Kidney (tissue), 14 donors: Measurements from ENCODE around the gene CPSF4. TPM values are rescaled to one million over a fixed set of nuclear protein-coding genes. Genes with fewer than 3 reads are reported as not detected.
"Not testable (repeated sequence)": the region's sequence is repeated elsewhere in the genome, so short reads cannot be mapped to it uniquely, and the experiment has no call there.

Source experiments
- DNase-seq, 5 donors: peaks; one replicate each; pipeline ENCODE4 v3.0.0-alpha.2; 2013 to 2020
- FAIRE-seq: peaks from 2 replicates; lab custom pipeline; 2012; peaks lifted over from hg19 to GRCh38; lab: Jason Lieb, UNC
- H3K27ac ChIP-seq, 2 donors: one replicate each; pipeline ENCODE4 v1.7.0; 2013; ENCODE audit warnings: low read depth in 2 of 2, low read length in 2 of 2, inconsistent platforms in 1 of 2
- H3K27me3 ChIP-seq: one replicate; pipeline ENCODE4 v1.7.1; 2013; ENCODE audit warnings: low read length, inconsistent platforms; ENCODE audit not compliant: control insufficient read depth, insufficient read depth
- H3K36me3 ChIP-seq, 3 donors: one replicate each; pipeline versions ENCODE4 v1.7.0 to v1.7.1; 2013; ENCODE audit warnings: low read length in 3 of 3, control low read depth in 1 of 3, inconsistent platforms in 1 of 3; ENCODE audit not compliant: insufficient read depth in 3 of 3, control insufficient read depth in 2 of 3
- H3K4me1 ChIP-seq, 3 donors: one replicate each; pipeline versions ENCODE4 v1.7.0 to v1.7.1; 2013; ENCODE audit warnings: low read length in 3 of 3, inconsistent platforms in 1 of 3, low read depth in 1 of 3; ENCODE audit not compliant: control insufficient read depth in 2 of 3, insufficient read depth in 2 of 3
- H3K4me3 ChIP-seq, 3 donors: one replicate each; pipeline versions ENCODE4 v1.7.0 to v1.8.1; 2013; ENCODE audit warnings: low read length in 3 of 3, control low read depth in 1 of 3, inconsistent platforms in 1 of 3
- H3K9ac ChIP-seq, 3 donors: one replicate each; pipeline versions ENCODE4 v1.7.0 to v1.7.1; 2013; ENCODE audit warnings: low read length in 3 of 3, control low read depth in 1 of 3, inconsistent platforms in 1 of 3
- H3K9me3 ChIP-seq, 3 donors: one replicate each; pipeline versions ENCODE4 v1.7.0 to v1.7.1; 2013; ENCODE audit warnings: low read length in 3 of 3, control low read depth in 1 of 3, inconsistent platforms in 1 of 3; ENCODE audit not compliant: control insufficient read depth in 2 of 3, insufficient read depth in 1 of 3
- intact Hi-C: fragments of 100-400 bp; cut with DNase I; formaldehyde crosslinking; loops from one replicate; pipeline ENCODE4 v1.11.1; 2022
- polyA plus RNA-seq: library from polyadenylated mRNA; stranded (reverse); fragments of 350-450 nt; fragmentation: Illumina TruSeq; extraction: RNeasy Lipid Tissue Mini Kit (QIAGEN cat#74804); gene quantifications from one replicate; pipeline ENCODE4 v1.2.3, GENCODE V29; 2014; ENCODE audit warnings: low read depth, low replicate concordance; ENCODE audit not compliant: insufficient read depth
- total RNA-seq: library from RNA; stranded (reverse); fragmentation: NEBNext Ultra II Directional; extraction: Animal tissue kit (Norgen Biotek cat#: 25700); gene quantifications from one replicate; pipeline ENCODE4 v1.2.1, GENCODE V29; 2021
- TF ChIP-seq, protein P1 (sequence below): IDR thresholded peaks from 3 replicates; pipeline ENCODE4 v1.5.1; 2012; ENCODE audit warnings: mild to moderate bottlenecking, moderate library complexity, borderline replicate concordance; ENCODE audit not compliant: insufficient read depth; ENCODE audit errors: extremely low read depth
- donor health status: control.
- donor health status: control.
- donor health status: control.
- donor health status: control.
- donor health status: control.
- donor health status: DM: yes; HTN: yes; CAD: no.
- donor health status: Normal renal cell carcinoma (clear cell type).

CPSF4 gene
- total and polyA plus RNA-seq, 2 donors from 2014 or later, result 24.2 to 28.9 TPM

DNA sequence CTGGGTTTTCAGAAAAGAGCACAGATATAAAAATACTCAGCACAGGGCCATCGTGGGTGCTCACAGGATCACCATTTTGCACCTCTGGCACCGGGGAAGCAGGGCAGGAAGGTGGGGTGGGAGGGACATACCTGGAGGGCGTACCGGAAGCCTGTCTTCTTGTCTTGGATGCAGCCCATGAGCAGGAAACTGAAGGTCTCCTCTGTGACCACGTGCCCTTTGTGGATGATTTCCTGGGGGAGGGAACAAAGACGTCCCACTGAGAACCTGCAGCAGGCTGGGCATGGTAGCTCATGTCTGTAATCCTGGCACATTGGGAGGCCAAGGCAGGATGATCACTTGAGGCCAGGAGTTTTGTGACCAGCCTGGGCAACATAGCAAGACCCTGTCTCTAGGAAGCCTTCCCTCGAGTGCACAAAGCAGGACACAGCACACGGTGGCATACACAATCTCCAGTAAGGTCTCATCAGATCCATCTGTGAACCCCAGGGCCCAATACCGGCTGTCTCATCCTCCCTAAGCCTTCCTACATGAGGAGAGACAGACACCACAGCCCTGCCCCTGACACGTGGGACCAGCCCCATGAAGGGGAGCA, 9.7 kb upstream of the CPSF4 start:
- Histone ChIP-seq H3K27ac (no peak overlapping the region), H3K4me3 (no peak overlapping the region), H3K9ac (no peak overlapping the region), H3K9me3 (no peaks in the 10 kb centered on the region), H3K4me1 (no peaks in the 10 kb centered on the region), H3K36me3 (peaks cover 0 to 13% (median 10%) of the 10 kb centered on the region in 3 donors), H3K27me3 (no peaks in the 10 kb centered on the region)
- TF ChIP-seq, protein P1, sequence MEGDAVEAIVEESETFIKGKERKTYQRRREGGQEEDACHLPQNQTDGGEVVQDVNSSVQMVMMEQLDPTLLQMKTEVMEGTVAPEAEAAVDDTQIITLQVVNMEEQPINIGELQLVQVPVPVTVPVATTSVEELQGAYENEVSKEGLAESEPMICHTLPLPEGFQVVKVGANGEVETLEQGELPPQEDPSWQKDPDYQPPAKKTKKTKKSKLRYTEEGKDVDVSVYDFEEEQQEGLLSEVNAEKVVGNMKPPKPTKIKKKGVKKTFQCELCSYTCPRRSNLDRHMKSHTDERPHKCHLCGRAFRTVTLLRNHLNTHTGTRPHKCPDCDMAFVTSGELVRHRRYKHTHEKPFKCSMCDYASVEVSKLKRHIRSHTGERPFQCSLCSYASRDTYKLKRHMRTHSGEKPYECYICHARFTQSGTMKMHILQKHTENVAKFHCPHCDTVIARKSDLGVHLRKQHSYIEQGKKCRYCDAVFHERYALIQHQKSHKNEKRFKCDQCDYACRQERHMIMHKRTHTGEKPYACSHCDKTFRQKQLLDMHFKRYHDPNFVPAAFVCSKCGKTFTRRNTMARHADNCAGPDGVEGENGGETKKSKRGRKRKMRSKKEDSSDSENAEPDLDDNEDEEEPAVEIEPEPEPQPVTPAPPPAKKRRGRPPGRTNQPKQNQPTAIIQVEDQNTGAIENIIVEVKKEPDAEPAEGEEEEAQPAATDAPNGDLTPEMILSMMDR, result no peak
- no peak for DNase-seq
- intact Hi-C loops, result no loop called here
- no peak for FAIRE-seq

DNA sequence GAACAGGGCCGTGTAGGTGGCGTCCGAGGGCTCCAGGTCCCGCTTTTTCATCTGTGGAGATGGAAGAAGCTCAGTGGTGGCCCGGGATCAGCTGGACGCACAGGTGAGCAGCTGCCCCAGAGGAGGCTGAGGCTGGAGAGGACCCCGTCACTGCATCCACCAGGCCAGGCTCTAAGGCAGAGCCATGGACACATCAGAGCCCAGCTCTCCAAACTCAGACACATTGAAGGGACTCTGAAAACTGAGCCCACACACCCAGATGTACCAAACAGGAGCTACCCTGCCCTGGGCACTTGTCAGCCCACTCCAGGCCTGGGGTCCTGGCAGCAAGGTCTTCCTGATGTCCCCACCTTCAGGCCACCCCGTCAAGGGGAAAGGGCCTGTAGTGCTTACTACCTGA, 9.0 kb upstream of the CPSF4 start:
- Histone ChIP-seq H3K36me3 (peaks cover 0 to 15% (median 12%) of the 10 kb centered on the region in 3 donors), H3K4me1 (no peaks in the 10 kb centered on the region), H3K9ac (no peak overlapping the region), H3K9me3 (no peaks in the 10 kb centered on the region), H3K4me3 (no peak overlapping the region), H3K27ac (no peak overlapping the region), H3K27me3 (no peaks in the 10 kb centered on the region)
- DNase-seq, result no peak
- no peak for FAIRE-seq
- intact Hi-C loops, result no loop called here
- TF ChIP-seq, protein P1, result no peak

DNA sequence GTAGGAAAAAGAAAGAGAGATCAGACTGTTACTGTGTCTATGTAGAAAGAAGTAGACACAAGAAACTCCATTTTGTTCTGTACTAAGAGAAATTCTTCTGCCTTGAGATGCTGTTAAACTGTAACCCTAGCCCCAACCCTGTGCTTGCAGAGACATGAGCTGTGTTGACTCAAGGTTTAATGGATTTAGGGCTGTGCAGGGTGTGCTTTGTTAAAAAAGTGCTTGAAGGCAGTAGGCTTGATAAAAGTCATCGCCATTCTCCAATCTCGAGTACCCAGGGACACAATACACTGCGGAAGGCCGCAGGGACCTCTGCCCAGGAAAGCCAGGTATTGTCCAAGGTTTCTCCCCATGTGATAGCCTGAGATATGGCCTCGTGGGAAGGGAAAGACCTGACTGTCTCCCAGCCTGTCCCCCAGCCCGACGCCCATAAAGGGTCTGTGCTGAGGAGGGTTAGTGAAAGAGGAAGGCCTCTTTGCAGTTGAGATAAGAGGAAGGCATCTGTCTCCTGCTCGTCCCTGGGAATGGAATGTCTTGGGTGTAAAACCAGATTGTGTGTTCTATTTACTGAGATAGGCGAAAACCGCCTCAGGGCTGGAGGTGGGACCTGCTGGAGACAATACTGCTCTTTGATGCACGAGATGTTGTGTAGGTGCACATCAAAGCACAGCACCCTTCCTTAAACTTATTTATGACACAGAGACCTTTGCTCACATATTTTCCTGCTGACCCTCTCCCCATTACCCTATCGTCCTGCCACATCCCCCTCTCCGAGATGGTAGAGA, 6.8 kb upstream of the CPSF4 start:
- FAIRE-seq, H3K9me3 ChIP-seq, H3K27me3 ChIP-seq, H3K27ac ChIP-seq, H3K4me1 ChIP-seq, H3K9ac ChIP-seq, intact Hi-C loops, H3K4me3 ChIP-seq, DNase-seq: not testable (repeated sequence)
- peaks cover 0 to 17% (median 12%) of the 10 kb centered on the region in 3 donors for H3K36me3 ChIP-seq

DNA sequence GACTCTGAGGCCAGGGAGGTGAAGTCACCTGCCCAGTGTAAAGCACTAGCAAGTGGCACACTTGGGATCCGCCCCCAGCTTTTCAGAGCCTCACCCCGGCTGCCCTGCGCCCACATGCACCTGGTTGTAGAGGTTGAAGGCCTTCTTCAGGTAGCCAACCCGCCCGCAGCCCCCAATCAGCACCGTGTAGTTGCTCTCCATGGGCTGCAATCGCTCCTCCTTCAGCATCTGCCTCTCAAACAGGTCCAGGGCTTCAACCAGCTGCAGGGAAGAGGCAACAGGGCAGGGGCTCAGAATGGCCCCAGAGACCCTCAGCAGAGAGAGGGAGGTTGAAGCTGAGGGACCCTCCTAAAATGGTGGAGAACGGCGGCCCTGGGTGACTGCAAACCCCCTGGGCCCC, 5.6 kb upstream of the CPSF4 start:
- intact Hi-C loops, result no loop called here
- Histone ChIP-seq H3K27ac (no peak overlapping the region), H3K9ac (no peak overlapping the region), H3K4me3 (no peak overlapping the region), H3K36me3 (peaks cover 0 to 17% (median 12%) of the 10 kb centered on the region in 3 donors), H3K27me3 (no peaks in the 10 kb centered on the region), H3K4me1 (peaks cover 0 to 5% (median 0%) of the 10 kb centered on the region in 3 donors), H3K9me3 (no peaks in the 10 kb centered on the region)
- FAIRE-seq, result no peak
- DNase-seq, result no peak
- TF ChIP-seq, protein P1, result no peak
